Measurements from ENCODE around the gene ASB6. TPM values are rescaled to one million over a fixed set of nuclear protein-coding genes. Genes with fewer than 3 reads are reported as not detected.
"Not testable (repeated sequence)": the region's sequence is repeated elsewhere in the genome, so short reads cannot be mapped to it uniquely, and the experiment has no call there.

Gene ASB6
- total RNA-seq, 1 donor from 2014 or later = 21.0 TPM

DNA sequence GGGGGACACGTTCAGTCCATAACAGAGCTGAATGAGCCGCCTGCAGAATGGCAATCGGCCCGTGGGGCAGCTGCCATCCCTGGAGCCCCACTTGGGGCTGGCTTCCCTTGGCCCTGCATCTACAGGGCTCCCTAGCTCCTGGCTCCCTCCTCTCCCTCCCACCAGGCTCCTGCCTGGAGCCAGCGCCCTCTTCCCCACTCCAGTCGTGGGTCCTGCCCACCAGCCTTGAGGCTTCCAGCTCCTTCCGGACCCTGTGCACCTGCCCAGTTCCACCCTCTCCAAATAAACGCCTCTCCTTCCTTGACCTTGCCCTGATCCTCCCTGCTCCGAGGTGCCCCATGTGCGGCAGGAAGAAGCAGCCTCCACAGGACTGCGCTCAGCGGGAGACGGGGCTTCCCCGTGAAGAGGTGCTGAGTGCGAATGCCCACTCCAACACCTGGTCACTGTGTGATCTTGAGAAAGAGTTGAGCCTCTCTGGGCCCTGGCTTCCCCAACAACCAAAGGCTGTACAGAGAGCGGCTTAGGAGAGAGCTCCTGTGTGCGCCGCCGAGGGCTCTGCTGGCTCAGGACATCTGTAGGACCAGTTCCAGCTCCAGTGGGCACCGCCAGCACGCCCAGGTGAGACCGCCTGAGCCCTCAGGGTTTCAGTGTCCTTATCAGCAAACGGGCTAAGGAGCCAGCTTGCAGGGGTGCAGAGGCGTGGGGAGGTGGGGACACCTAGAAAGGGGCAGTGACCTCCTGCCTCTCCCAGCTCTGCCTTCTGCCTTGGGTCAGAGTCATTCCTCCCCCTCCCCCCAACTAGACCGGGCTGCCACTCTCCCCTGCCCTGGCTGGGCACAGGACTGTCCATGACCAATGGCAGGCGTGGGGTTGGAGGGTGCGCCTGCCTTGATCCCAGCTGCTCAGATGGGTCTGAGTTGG, 33.1 kb downstream of the ASB6 start:
- DNase-seq (ENCODE audit: low spot score) = no peak

DNA sequence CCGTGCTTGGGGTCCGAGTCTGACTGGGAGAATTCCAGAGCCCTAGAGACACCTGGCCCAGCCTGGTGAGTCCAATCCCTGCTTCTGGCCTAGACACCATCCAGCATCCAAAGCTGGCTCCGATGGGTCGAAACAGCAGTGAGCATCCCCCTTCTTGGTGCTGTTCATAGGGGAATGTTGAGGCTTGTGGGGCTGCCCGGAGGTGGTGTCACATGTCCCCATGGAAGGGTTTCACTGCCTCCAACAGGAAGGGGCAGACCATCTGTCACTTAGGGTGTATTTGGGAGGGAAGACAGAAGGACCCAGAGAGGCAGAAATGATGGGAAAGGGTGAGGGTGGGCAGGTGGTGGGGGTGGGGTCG, 34.9 kb downstream of the ASB6 start:
- DNase-seq (ENCODE audit: low spot score) = no peak

DNA sequence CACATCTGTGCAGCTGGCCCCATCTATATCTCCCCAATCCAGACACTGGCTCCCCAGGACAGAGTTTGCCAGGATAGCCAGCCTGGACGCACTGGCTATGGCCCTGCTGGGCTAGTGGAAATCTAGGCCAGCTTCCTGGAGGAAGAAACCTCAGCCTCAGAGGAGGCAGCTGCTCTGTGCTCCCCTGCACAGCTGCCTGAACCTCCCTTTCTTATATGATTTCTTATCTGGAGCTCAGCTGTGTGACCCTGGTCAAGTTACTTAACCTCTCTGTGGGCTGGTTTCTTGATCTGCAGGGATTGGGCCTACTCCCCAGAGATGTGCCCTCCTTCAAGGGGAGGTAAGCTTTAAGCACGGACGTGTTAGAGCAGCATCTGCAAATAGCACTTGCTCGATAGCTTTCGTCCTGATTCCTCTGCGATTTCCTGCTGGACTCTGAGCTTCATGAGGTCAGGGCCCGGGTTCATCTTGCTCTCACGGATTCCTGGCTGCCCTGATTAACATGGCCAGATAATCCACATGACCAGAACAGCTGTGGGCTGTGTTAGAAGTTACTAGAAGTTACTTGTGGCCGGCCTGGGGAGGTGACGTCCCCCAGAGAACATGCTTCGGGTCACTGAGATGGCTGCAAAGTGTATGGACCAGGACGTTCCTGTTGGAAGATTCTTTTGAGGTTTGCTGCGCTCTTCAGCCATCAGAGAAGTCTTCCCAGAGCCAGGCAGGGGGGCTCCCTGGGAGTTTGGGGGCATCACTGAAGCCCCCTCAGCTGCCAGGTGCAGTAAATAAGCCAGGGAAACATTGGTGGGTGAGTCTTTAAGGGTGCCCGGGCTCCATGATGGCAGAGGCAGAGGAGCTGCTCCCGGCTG, 35.6 kb downstream of the ASB6 start:
- peak; percentile 60 for DNase-seq (ENCODE audit: low spot score)

DNA sequence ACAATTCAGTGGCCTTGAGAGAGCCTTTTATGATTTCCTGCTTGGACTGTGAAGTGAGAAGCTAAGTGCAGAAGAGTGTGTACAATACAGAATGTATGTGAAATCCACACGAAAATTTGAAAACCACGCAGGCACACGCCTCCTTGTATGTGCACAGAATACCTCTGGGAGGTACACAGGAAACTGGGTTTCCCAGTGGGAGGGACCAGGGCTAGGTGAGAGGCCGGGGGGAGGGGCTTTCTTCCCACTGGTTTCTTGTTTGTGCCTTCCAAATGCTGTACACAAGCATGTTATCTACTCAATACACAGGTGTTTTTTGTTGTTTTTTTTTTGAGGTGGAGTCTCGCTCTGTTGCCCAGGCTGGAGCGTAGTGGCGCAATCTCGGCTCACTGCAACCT, 37.2 kb downstream of the ASB6 start:
- no peak for DNase-seq (ENCODE audit: low spot score)

DNA sequence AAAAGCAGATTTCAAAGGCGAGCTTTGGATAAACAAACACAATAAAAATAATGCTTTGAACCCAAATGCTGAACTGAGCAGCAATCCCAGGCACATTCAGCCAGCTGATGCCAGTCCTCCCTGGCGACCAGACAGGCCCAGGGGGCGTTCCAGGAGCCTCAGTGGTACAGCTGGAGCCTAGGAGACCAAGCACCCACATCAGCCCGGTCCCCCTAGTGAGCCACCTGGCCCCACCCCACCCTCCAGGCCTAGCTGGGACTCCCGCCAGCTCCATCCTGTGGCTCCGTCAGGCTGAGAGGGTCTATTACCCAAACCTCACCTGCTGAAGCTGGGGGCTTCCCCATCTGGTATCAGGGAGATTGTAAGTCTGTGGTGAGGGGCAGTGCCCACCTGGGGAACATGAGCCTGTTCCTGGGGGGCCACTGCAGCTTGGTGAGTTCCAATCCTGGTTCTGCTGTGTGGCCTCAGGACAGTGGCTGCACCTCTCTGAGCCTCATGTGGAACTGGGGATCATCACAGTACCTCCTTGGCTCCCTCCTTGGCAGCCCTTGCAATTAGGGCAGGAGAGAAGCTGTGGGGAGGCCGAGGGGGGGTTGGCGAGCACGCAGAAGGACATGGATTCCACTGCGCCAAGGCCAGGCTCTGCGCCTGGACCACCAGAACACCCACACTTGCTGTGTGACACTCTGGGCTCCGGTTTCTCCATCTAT, 37.7 kb downstream of the ASB6 start:
- DNase-seq (ENCODE audit: low spot score) = no peak

DNA sequence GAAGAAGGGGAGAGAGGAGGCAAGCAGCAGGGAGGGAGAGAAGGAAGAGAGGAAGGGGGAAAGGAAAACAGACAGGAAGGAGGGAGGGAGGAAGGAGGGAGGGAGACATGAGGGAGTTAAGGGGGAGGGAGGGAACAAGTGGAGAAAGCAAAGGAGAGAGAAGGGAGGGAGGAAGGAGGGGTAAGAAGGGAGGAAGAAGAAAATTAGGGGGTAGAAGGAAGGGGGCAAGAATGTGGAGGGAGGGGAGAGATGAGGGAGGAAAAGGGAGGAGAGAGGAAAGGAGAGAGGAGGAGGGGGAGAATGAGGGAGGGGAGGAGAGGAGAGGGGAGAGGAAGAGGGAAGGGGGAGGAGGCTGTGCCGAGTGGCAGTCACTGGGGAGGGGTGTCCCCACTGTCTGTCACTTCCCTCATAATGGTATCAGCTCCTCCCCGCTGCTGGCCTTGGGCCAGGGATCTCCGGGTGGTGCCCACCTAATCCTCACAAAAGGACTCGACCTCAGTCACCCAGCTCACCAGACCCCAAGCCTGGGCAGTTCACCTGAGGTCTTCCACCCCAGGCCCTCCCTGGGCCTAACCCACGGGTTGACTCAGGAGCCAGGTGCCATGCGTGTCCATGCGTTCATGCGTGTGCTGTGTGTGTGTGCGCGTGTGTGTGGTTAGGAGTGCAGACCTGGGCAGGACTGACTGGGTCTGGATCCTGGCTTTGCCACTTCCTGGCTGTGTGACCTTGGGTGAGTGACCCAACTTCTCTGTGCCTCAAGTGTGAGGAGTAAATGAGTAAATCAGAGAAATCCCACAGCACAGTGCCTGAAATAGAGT, 39.1 kb downstream of the ASB6 start:
- no peak for DNase-seq (ENCODE audit: low spot score)

DNA sequence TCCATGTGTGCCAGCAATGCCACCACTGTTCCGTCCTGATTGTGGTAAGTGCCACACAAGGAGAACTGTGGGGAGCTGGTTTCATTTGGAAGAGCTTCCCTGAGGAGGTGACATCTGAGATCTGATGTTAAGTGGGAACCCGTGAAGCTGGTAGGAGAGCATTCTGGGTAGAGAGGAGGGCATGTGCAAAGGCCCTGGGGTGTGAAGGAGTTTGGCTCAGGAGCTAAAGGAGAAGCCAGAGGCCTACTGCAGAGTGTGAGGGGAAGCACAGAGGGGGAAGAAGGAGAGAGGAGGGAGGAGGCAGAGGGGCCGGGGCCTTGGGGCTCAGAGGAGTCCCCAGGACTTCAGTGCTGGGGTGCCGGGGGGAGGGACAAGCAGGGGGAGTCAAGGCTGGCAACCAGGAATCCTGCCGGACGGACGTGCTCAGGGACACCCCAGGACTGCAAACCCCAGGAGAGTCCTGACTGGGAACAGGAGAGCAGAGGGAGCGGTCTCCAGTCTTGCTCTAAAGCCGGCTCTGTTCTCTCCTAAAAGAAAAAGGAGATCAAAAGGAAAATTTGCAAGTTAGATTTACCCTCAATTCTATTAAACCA, 40.8 kb downstream of the ASB6 start:
- DNase-seq (ENCODE audit: low spot score) = no peak

DNA sequence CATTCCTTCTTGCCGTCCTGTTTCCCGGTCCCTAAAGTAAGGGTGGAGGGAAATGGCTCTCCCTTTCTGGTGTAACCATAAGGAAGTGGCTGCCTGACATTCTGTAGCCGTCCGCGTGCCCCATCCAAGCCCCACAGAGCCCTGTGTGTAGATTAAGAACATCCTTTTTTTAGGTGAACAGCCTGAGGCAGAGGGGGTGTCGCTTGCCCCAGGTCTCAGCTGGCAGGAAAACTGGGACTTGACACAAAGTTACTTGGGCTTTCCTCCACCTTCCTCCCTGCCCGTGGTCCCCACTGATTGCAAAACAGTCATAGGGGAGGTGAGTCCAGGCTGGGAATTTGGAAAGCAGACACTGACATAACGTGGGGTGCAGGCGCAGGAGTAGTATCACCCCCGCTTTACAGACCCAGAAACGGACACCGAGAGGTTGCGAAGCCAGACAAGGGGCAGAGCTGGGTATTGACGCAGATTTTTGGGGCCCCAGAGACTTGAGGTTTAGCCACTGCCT, 43.8 kb downstream of the ASB6 start:
- DNase-seq (ENCODE audit: low spot score) = no peak

DNA sequence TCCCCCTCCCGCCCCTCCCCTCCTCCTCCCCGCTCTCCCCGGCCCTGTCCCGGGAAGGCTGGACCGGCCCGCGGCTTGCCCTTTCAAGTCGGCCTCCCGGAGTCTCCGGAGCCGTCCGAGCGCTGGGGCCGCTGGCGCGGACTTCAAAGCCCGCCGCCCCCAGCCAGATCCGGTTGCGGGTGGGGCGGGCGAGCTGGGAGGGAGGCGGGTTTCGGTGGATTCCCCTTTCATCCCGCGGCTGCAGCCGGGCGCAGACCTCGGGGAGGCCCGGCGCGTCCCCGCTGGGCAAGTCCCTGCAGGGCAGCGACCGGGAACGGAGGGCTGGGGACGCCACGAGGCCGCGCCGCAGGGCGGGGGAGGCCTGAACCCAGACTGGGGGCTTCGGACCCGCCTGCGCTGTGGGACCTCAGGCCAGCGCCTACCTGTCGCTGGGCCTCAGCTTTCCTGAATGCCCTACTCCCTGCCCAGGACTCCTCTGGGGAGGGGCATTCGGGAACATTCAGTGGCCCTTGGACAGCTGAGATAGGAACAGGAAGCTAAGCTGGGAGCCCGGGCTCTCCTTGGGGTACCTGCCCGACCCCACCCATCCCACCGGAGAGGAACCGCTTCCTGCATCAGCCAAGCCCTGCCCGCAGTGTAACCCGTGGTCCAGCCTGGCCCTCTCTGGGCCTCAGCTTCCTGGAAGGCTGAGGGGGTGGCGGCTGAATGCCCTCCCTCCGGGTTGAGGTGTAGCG, 44.4 kb downstream of the ASB6 start:
- DNase-seq (ENCODE audit: low spot score) = peak; percentile 67

DNA sequence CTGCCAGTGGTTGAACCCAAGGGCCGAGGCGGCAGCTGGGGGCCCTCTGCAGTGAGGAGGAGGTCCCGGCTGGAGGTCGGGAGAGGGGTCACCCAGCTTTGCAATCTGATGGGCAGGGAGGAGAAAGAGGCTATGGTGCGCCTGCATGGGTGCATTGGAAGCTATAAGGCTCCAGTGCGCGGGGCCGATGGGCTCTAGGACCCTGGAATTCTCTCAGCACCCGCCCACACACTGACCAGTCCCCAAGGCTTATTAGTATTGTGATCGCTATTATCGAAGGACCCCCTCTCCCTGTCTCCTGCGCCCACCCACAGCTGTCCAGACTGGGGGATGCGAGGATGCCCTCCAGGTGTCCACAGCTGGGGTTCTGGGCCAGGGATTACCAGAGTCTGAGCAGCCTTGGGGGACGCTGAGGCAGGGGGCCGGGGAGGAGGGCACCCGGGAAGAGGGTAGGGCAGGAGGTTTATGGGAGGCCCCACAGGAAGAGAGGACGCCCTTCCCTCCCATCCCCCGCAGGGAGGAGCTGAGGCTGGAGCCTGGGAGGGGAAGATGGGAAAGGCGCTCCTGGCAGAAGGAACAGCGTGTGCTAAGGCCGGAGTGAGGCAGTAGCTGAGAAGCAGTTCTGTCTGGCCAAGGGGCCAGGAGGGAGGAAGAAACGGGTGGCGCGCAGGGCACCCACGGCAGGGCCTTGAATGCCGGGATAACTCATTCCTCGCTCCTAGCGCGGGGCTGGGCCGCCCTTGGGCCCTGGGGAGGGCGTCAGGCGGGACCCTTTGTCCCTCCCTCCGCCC, 45.2 kb downstream of the ASB6 start:
- DNase-seq (ENCODE audit: low spot score) = peak; percentile 58

DNA sequence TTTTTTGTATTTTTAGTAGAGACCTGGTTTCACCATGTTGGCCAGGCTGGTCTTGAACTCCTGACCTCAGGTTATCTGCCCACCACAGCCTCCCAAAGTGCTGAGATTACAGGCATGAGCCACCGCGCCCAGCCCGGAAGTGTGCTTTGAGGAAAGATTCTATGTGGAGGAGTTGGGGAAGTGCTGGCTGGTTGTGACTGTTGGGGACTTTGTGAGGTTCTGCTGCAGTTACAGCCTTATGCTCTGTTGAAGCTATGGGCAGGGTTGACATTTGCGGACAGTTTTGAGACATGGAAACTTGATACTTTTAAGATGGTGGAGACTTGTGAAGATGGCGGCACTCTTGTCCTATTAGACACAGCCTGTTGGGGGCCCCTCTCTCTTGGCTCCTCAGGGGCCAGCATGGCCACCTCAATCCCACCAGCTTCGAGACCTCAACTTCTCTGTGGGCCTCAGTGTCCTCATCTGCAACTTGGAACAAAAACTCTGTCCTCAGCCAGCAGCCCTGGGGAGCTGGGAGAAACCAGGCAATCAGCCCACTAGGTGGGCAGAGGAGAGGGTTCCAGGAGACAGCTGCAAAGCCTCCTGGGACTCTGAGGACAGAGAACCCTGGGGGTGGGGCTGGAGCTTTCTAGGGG, 45.9 kb downstream of the ASB6 start:
- DNase-seq (ENCODE audit: low spot score) = no peak

DNA sequence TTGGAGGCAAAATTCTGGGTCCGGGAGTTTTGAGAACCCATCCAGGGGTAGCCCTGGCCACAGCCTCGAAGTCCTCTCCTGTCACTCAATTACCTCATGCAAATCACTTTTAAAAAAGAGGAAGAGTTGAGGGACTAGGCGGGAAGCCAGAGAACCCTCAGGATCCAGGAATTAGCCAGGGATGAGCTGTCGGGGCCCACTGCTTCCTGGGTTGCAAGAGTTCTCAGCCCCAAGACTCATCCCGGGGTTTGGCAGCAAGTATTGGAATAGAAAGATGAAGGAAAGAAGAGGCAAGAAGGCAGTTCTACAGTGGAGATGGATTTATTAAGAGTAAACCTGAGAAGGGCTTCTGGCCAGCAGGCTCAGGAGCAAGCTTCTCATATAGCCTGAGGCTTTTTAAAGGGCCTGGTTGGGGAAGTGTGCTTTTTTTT, 46.6 kb downstream of the ASB6 start:
- no peak for DNase-seq (ENCODE audit: low spot score)

DNA sequence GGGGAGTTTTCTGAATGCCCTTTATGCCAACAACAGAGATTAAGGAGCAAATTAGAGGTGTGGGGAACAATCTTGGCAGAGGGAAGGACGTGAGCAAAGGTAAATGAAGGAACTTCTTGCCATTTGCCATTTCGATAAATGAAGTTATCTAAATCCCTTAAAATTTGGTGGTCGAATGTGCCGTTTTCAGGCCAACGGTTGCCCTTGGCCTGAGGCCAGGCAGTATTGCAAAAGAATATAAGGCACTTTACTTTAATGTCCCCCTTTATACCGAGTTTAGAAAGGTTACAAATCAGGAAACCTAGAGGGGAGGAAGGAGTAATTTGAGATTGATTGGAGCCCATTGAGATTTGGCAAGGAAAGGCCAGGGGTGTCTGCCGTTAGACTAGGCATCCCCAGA, 47.3 kb downstream of the ASB6 start:
- no peak for DNase-seq (ENCODE audit: low spot score)

DNA sequence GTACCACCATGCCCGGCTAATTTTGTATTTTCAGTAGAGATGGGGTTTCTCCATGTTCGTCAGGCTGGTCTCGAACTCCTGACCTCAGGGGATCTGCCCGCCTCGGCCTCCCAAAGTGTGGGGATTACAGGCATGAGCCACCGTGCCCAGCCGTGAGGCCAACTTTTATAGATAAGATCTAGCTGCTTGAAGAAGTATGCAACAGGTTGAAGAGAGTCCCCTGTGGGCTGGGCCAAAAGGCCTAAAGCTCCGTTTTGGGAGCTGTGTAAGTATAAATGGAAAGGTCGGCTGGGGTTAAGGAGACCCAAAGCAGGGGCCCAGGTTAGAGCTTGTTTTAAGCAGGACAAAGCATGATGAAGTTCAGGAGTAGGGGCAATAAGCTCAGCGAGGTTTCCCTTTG, 49.2 kb downstream of the ASB6 start:
- not testable (repeated sequence) for DNase-seq (ENCODE audit: low spot score)

DNA sequence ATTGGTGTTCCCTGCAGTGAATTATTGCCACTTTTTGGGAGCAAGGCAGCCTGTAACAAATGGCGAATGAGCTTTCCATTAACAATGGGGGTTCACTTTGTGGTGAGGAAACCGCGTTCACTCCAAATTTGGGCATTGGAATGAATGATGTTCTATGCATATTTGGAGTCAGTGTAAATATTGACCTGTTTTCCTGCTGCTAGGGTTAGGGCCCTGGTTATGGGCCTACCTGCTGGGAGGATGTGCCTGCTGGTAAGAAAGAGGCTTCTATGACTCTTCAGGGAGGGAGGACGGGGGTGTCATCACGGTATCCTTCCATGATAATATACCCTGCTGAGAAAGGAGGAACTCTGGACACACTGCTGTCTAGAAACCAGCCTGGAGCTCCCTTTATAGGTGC, 50.0 kb downstream of the ASB6 start:
- DNase-seq (ENCODE audit: low spot score) = no peak

DNA sequence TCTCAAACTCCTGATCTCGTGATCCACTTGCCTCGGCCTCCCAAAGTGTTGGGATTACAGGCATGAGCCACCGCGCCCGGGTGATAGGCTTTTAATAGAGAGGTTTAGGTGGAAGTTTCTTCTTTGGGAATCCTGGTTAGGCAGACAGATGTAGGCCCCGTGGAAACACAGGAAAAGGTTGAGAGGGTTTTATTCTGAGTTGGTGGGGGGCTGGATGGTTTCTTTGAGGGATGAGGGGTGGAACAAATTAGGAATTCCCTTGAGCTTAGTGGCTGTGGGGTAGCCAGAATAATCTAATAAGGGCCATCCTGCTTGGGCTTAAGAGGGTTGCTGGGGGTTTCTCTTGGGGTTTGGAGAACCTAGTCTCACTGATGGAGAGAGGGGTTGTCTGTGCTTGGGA, 51.5 kb downstream of the ASB6 start:
- no peak for DNase-seq (ENCODE audit: low spot score)

DNA sequence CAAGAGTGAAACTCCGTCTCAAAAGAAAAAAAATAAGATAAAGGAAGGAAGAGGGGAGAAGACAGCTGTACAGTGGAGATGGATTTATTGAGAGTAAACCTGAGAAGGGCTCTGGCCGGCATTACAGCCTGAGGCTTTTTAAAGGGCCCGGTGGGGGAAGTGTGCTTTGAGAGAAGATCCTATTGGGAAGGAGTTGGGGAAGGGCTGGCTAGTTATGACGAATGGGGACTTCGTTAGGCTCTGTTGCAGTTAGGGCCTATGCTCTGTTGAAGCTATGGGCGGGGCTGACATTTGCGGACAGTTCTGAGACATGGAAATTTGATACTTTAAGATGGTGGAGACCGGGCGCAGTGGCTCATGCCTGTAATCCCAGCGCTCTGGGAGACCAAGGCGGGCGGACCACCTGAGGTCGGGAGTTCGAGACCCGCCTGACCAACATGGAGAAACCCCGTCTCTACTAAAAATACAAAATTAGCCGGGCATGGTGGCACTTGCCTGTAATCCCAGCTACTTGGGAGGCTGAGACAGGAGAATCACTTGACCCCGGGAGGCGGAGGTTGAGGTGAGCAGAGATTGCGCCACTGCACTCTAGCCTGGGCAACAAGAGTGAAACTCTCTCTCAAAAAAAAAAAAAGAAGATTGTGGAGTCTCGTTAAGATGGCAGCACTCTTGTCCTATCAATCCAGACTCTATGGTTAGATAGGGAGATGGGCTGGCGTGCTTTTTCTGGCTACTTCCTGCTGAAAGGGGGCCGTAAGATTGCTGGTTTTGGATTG, 54.3 kb downstream of the ASB6 start:
- DNase-seq (ENCODE audit: low spot score) = no peak

DNA sequence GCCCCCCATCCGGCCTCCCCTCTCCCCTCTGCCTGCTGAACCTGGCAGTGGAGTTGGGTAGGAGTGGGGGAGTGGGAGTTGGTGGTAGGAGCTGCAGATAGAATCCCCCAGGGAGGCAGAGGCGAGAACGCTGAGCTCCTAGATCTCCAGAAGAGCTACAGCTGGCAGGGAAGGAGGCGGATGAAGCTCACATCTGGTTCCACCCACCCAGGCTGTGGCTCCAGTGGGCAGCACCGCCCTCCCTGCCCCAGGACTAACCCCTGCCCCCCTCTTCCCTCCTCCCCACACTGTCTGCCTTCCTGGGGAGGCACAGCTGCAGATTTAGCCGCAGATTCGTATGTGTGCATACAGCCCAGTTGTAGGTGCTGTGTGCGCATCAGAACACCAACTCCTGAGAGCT, 55.3 kb downstream of the ASB6 start:
- DNase-seq (ENCODE audit: low spot score) = no peak

All from mucosa of gallbladder (tissue), 1 donor.